NCI-H524 (cell line): ENCODE measurements around the gene ADCK2.

Experiments
- DNase-seq, 2 experiments: peaks; one replicate each; lab custom pipeline; 2025; lab: John Stamatoyannopoulos, UW

The ADCK2 gene

DNA sequence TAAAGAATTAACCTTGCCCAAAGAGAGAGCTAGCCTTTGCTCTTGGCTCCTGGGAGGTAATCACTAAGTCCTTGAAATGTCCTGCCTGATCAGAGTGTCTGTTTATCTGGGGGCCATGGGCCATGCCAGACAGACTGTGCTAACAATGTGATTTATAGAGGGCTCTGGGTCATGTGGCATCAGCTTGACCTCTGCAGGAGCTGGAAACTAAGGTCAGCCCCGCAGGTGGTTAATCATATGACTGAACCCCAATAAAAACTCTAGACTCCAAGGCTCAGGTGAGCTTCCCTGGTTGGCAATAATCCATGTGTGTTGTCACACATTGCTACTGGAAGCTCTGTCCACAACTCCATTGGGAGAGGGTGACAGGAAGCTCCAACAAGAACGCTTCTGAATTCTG lies 71.3 kb downstream of the ADCK2 start:
- no peak for DNase-seq
